HTR-8/SVneo (cell line): ENCODE results near the gene GPR55.

Experiments used
- DNase-seq: peaks from one replicate; pipeline ENCODE4 v3.0.0; 2011; ENCODE audit warnings: low spot score, mixed read lengths; ENCODE audit not compliant: insufficient read length
- FAIRE-seq: peaks from 2 replicates; lab custom pipeline; 2011; peaks lifted over from hg19 to GRCh38; lab: Jason Lieb, UNC

GPR55 gene

GRCh38 chr2:230905448-230906421, 19.3 kb downstream of the GPR55 start:
- FAIRE-seq (no peak), DNase-seq (no peak)

GRCh38 chr2:230904856-230905447, 20.1 kb downstream of the GPR55 start:
- FAIRE-seq = no peak
- DNase-seq = no peak

- no peak for DNase-seq
- FAIRE-seq = no peak
These were observed 21.6 kb downstream of the GPR55 start for GRCh38 chr2:230903231-230904150.

- peak; percentile 82 for DNase-seq
- FAIRE-seq = no peak
These were observed 22.7 kb downstream of the GPR55 start for GRCh38 chr2:230902180-230902899.

GRCh38 chr2:230901006-230901405, 24.0 kb downstream of the GPR55 start:
- FAIRE-seq (no peak), DNase-seq (no peak)

- DNase-seq (no peak), FAIRE-seq (no peak)
These were observed 24.6 kb downstream of the GPR55 start for GRCh38 chr2:230900336-230900995.

GRCh38 chr2:230899786-230900185, 25.3 kb downstream of the GPR55 start:
- FAIRE-seq = no peak
- no peak for DNase-seq

- no peak for FAIRE-seq
- DNase-seq = no peak
These were observed 25.8 kb downstream of the GPR55 start for GRCh38 chr2:230899287-230899686.

GRCh38 chr2:230898713-230899091, 26.3 kb downstream of the GPR55 start:
- FAIRE-seq (no peak), DNase-seq (no peak)

- DNase-seq (no peak), FAIRE-seq (no peak)
These were observed 26.9 kb downstream of the GPR55 start for GRCh38 chr2:230898016-230898712.

GRCh38 chr2:230896346-230897115, 28.5 kb downstream of the GPR55 start:
- DNase-seq (no peak), FAIRE-seq (no peak)

- FAIRE-seq = no peak
- no peak for DNase-seq
These were observed 29.3 kb downstream of the GPR55 start for GRCh38 chr2:230895536-230896345.

- DNase-seq = no peak
- no peak for FAIRE-seq
These were observed 30.9 kb downstream of the GPR55 start for GRCh38 chr2:230893841-230894781.

- no peak for DNase-seq
- no peak for FAIRE-seq
These were observed 31.7 kb downstream of the GPR55 start for GRCh38 chr2:230893338-230893737.

GRCh38 chr2:230891509-230891908, 33.5 kb downstream of the GPR55 start:
- FAIRE-seq (no peak), DNase-seq (no peak)

- FAIRE-seq = no peak
- peak; percentile 45 for DNase-seq
These were observed 34.0 kb downstream of the GPR55 start for GRCh38 chr2:230891064-230891463.
